Stomach (tissue), 4 donors: ENCODE data around the gene HTRA3.

ENCODE experiments used
- EP300 ChIP-seq: sonication (generic); formaldehyde crosslinking; IDR thresholded peaks from one replicate; pipeline ENCODE4 v1.6.1; 2017; ENCODE audit warnings: antibody characterized with exemption
- POLR2A ChIP-seq, 4 donors: fragments of 450-650 bp; IDR thresholded peaks; one replicate each; pipeline ENCODE4 v1.6.1; 2016; ENCODE audit warnings: antibody characterized with exemption in 4 of 4, control low read depth in 2 of 4, mild to moderate bottlenecking in 1 of 4, moderate library complexity in 1 of 4
- POLR2AphosphoS5 ChIP-seq, 3 donors: sonication (generic); formaldehyde crosslinking; IDR thresholded peaks; one replicate each; pipeline ENCODE4 v1.6.1; 2016; ENCODE audit warnings: antibody characterized with exemption in 3 of 3
- TF ChIP-seq, protein P1 (sequence below), 7 experiments: fragments of 450-650 bp in 4 of 7; fragments of 200-600 bp in 3 of 7; sonication (generic) in 3 of 7; IDR thresholded peaks; one replicate each; pipeline ENCODE4 v1.5.1; 2016 to 2019; ENCODE audit warnings: antibody characterized with exemption in 7 of 7, control low read depth in 2 of 7, mild to moderate bottlenecking in 1 of 7

DNA sequence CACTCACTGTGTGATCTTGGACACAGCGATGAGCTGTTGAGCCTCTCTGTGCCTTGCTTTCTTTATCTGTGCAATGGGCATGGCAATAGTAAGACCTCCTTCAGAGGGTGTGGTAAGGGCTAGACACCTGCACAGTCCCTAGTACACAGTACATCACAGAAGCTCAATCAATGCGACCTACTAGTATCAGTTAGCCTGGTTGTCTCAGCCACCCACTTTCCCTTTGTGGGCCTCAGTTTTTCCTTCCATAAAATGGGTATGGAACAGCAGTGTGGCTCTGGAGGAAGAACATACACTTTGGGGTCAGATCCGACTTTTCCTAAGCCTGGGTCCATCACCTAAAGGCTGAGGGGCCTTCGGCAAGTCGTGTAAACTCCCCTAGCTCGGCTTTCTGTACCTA lies 3.5 kb upstream of the HTRA3 start:
- TF ChIP-seq POLR2AphosphoS5 (IDR thresholded peaks at IDR 0.05) (no peak), POLR2A (IDR thresholded peaks at IDR 0.05) (no peak), EP300 (no peak)
- TF ChIP-seq, protein P1, sequence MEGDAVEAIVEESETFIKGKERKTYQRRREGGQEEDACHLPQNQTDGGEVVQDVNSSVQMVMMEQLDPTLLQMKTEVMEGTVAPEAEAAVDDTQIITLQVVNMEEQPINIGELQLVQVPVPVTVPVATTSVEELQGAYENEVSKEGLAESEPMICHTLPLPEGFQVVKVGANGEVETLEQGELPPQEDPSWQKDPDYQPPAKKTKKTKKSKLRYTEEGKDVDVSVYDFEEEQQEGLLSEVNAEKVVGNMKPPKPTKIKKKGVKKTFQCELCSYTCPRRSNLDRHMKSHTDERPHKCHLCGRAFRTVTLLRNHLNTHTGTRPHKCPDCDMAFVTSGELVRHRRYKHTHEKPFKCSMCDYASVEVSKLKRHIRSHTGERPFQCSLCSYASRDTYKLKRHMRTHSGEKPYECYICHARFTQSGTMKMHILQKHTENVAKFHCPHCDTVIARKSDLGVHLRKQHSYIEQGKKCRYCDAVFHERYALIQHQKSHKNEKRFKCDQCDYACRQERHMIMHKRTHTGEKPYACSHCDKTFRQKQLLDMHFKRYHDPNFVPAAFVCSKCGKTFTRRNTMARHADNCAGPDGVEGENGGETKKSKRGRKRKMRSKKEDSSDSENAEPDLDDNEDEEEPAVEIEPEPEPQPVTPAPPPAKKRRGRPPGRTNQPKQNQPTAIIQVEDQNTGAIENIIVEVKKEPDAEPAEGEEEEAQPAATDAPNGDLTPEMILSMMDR (IDR thresholded peaks at IDR 0.05) = no peak
